GM18861 (cell line): ENCODE measurements around the gene APPL1.
"Not testable (repeated sequence)": the region's sequence is repeated elsewhere in the genome, so short reads cannot be mapped to it uniquely, and the experiment has no call there.

ENCODE experiments used
- ATAC-seq: cut with Tn5 transposase; IDR thresholded peaks from one replicate; pipeline ENCODE4 v1.9.1; 2021; ENCODE audit not compliant: unreplicated experiment

The APPL1 gene

GRCh38 chr3:57268416-57268815 lies 40.9 kb downstream of the APPL1 start:
- no peak for ATAC-seq

- ATAC-seq: no peak
Measured at GRCh38 chr3:57274845-57275244, 47.3 kb downstream of the APPL1 start.

DNA sequence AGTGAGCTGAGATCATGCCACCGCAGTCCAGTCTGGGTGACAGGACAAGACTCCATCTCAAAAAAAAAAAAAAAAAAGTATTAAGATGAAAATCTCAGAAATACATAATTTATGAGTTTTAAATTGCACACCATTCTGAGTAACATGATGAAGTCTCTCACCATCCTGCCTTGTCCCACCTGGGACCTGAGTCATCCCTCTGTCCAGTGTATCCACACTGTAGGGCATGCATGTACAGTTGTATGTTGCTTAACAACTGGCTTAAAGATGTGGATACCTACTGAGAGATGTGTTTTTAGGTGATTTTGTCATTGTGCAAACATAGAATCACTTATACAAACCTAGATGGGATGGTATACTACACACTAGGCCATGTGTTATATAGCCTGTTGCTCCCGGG lies 47.9 kb downstream of the APPL1 start:
- ATAC-seq: no peak

DNA sequence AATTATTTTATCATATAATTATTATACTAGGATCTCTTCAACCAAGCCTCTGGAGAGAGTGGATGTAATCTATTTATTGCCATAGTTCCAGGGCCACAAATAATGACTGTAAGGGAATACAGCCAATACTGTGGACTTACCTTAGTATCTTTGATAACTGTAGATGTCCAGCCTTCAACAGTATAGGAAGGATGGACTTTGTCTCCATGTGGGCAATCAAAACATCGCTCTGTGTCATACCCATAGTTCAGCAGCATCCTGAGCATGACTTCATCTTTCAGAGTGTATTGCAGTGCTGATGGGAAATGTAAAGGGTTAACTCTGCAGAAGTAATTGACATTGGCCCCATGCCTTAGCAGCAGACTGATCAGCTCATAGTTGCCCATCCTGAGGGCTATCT lies 50.7 kb downstream of the APPL1 start:
- no peak for ATAC-seq

DNA sequence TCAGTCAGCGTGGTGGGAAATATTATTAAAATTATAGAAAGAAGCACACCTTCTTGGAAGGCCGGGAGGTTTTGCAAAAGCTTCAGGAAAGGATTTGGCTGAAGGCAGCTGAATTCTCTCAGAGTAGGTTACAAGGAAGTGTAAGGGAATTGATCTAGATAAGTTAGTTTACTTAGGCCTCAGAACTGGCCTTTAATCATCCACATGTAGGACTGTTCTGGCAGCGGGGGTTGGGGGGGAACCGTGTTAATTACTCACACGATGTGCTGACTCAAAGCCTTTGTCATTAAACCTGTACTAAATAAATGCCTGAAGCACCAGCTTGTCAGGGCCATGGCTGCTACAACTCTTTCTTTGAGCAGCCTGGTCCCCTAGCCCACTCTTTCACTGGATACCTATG lies 52.2 kb downstream of the APPL1 start:
- no peak for ATAC-seq

DNA sequence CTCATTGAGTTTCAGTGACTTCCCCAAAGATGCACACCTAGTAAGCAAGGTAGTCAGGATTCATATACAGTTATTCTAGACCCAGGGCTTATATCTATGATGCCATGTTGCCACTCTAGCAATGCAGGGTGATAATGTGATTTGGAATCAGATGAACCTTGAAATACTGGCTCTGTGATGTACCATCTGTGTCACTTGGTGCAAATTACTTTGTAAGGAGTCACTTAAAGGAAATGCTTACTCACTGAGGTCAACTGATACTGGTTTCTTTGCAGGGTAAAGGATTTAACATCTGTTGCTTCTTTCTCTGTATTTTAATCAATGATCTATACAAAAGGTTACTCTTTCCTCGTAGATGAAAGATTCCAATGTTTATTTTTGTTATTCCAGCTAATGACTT lies 54.2 kb downstream of the APPL1 start:
- no peak for ATAC-seq

GRCh38 chr3:57283334-57283733 lies 55.8 kb downstream of the APPL1 start:
- no peak for ATAC-seq

DNA sequence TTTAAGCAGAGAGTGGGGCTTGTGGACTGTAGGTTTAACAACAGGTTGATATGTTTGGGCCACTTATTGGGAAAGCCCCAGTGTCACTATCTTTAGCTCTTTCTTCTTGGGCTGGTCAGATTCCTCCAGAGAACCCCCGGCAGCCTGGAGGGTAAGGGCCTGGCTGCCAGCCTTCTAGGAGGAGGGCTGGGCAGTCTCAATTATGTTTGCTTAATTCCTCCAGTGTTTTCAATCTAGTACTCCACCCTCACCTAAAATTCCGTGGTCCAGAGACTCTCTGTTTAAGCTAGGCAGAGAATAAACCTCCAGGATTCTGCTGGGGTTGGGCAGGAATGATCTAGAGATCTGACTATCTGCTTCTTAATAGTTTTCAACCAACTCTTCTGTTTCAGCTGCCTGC lies 59.7 kb downstream of the APPL1 start:
- no peak for ATAC-seq

- ATAC-seq: no peak
Measured at GRCh38 chr3:57288403-57288802, 60.9 kb downstream of the APPL1 start.

DNA sequence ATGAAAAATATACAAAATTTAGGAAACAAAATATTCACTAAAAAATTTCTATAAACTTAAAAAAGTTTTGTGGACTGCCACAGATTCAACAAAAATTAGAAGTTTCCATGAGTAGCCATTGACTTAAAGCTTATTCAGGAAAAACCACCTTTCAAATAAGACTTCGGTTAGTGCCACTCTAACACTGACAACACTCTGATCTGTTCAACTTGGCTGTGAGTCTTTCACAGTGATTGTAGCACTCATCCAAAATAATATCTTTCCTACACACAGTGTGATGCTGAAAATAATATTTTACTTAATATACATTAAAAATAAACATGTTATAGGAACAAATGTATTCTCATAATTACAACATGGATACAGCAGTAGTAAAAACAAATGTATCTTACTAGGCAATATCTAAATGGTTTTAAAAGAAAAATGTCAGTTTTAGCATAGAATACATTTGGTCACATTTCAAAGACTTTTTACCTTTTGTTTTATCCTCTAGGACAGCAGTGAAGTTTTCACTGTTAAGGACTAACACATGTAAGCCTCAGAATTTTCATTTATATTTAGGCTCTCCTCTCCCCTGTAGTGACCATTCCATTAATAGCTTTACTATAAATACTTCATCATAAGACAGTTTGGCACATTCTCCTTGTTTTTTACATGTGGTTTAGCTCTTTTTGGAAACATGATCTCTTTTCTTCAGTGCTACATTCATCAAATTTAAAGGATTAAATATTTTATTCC lies 64.8 kb downstream of the APPL1 start, which contains the start of gene ASB14:
Gene ASB14, minus strand, starts transcription at position 527 of the 738 bp plus-strand sequence. CDS start 652 bp downstream, outside the sequence.
- ATAC-seq: no peak

GRCh38 chr3:57292897-57293526 lies 65.5 kb downstream of the APPL1 start:
- ATAC-seq: no peak

DNA sequence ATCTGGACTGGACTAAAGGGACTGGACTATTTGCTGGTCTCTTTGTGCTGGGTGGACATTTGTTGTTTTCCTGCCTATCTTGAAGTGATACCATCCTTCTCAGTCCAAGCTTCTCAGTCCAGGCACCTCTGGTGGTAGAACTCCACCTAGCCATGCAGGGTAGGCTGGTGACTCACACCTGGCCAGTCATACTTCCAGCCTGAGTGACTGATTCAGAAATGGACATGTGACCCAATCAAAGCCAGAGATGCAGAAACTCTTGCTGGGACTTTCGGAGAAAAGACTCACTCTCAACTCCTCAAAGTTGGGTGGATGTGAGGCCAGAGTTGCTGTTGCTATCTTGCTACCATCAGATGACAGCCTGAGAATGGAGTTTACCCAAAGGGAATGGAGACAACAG lies 70.5 kb downstream of the APPL1 start:
- ATAC-seq: no peak

DNA sequence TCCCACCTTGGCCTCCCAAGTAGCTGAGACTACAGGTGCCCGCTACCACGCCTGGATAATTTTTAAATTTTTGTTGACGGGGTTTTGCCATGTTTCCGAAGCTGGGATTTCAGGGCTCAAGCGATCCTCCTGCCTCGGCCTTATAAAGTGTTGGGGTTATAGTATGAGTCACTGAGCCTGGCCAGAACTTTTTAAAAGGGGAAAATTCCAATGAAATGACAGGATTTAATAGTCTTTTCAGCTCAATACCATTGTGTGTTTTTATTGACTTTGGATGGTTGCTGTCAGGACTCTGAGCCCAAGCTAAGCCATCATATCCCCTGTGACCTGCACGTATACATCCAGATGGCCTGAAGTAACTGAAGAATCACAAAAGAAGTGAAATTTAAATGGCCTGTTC lies 76.0 kb downstream of the APPL1 start:
- ATAC-seq: not testable (repeated sequence)

DNA sequence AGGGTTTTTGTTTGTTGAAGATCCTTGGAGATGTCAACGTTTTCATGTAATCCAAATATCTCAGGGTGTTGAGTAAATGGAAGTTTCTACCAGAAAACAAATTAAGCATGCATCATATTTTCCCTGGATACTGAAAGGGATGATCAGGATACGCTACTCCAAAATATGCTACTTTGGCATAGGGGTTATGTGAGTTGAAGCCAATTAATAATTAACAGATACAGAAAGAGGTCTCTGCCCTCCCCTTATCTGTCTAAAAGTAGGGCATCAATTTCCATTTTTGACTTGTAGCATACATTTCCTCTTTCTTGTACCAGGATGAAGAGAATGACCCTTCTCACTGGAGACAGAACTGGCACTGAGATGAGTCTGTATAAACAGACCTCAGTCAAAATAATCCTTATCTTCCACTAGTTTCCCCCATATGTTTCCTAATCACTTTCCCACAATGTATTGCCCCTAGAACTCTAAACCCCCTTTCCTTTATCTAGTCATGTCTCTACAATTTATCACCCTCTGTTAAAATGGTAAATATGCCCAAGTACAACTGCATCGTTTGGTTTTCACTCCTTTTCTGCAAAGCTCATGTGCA lies 82.3 kb downstream of the APPL1 start:
- ATAC-seq: no peak

- no peak for ATAC-seq
Measured at GRCh38 chr3:57314204-57314603, 86.7 kb downstream of the APPL1 start.
